ENCODE data around the gene RBM19.

Gene RBM19

GRCh38 chr12:113940357-113941207 is 25.5 kb downstream of the RBM19 start:
- H3K4me3 ChIP-seq (ENCODE audit: low read depth, low read length): no peak overlapping the region
- no peak for TF ChIP-seq CTCF (IDR thresholded peaks at IDR 0.05; ENCODE audit: low read depth, low read length)

GRCh38 chr12:113939867-113940266 is 26.3 kb downstream of the RBM19 start:
- no peak for TF ChIP-seq CTCF (IDR thresholded peaks at IDR 0.05; ENCODE audit: low read depth, low read length)
- H3K4me3 ChIP-seq (ENCODE audit: low read depth, low read length): no peak overlapping the region

- H3K4me3 ChIP-seq (ENCODE audit: low read depth, low read length): no peak overlapping the region
- no peak for TF ChIP-seq CTCF (IDR thresholded peaks at IDR 0.05; ENCODE audit: low read depth, low read length)
Measured at GRCh38 chr12:113938471-113938870, 27.7 kb downstream of the RBM19 start.

GRCh38 chr12:113936460-113936859 is 29.7 kb downstream of the RBM19 start:
- no peak for TF ChIP-seq CTCF (IDR thresholded peaks at IDR 0.05; ENCODE audit: low read depth, low read length)
- no peak overlapping the region for H3K4me3 ChIP-seq (ENCODE audit: low read depth, low read length)

GRCh38 chr12:113935459-113935858 is 30.7 kb downstream of the RBM19 start:
- no peak overlapping the region for H3K4me3 ChIP-seq (ENCODE audit: low read depth, low read length)
- TF ChIP-seq CTCF (IDR thresholded peaks at IDR 0.05; ENCODE audit: low read depth, low read length): no peak

- no peak overlapping the region for H3K4me3 ChIP-seq (ENCODE audit: low read depth, low read length)
- no peak for TF ChIP-seq CTCF (IDR thresholded peaks at IDR 0.05; ENCODE audit: low read depth, low read length)
Measured at GRCh38 chr12:113934946-113935345, 31.2 kb downstream of the RBM19 start.

- H3K4me3 ChIP-seq (ENCODE audit: low read depth, low read length): no peak overlapping the region
- TF ChIP-seq CTCF (IDR thresholded peaks at IDR 0.05; ENCODE audit: low read depth, low read length): no peak
Measured at GRCh38 chr12:113934060-113934814, 31.9 kb downstream of the RBM19 start.
